ENCODE data around the gene PRRX2. TPM values are rescaled to one million over a fixed set of nuclear protein-coding genes. Genes with fewer than 3 reads are reported as not detected.
A peak's percentile ranks its signal among the peaks of the same experiment; 100 is the strongest.

The PRRX2 gene
- total and polyA plus RNA-seq, 9 of the 15 experiments (the other 6 are each of a cell fraction or from before 2014, with no cell fraction given): 0.21 TPM; not detected in 8

GRCh38 chr9:129720865-129721545 is 55.6 kb downstream of the PRRX2 start:
- FAIRE-seq (peak; percentile 82), DNase-seq (ENCODE audit: extremely low read depth in 1 of 4, low spot score in 3 of 4) (peak; percentile 77 to 81 (median 77)), ATAC-seq (peak; percentile 93)
- H2AFZ ChIP-seq (ENCODE audit: low read depth, low read length): peak overlapping the region; percentile 40
- ChIA-PET CTCF (ENCODE audit: low intra/inter-chr PET ratio) (interaction anchor here (0.6 to 1.2 kb wide), 3 partner anchors 59 to 82 kb away, joined by 3 to 7 read pairs (median 3); partner anchors contain the start of gene TOR1B), POLR2A (interaction anchor here (0.6 to 1.1 kb wide), 5 partner anchors 22 to 1514 kb away, joined by 3 to 5 read pairs (median 4); no protein-coding TSS in a partner anchor)
- in situ Hi-C loops (cut with MboI): no loop called here
- no peak overlapping the region for H3K27ac ChIP-seq (ENCODE audit: extremely low read depth, low read depth, low read length)
- H3K9ac ChIP-seq (ENCODE audit: insufficient read depth in 1 of 2, low read depth in 2 of 2, low read length in 2 of 2): peak overlapping the region in 1 of 2 experiments; percentile 74; a peak in 2 of 4 replicates
- no peaks in the 10 kb centered on the region for H3K9me3 ChIP-seq (replicated peaks; ENCODE audit: control insufficient read depth, insufficient read depth, low read depth, low read length)
- no peaks in the 10 kb centered on the region for H3K36me3 ChIP-seq (ENCODE audit: control insufficient read depth, insufficient read depth, low read length)
- intact Hi-C loops (cut with micrococcal nuclease): no loop called here
- WGBS (ENCODE audit: insufficient coverage, low coverage, missing lambda C conversion rate): 7% methylated on average over 25 of the region's 25 CpGs
- peaks cover 4 to 43% of the 10 kb centered on the region in 2 experiments; a peak in 4 of 5 replicates for H3K4me1 ChIP-seq (replicated peaks in 1 of 2; ENCODE audit: control insufficient read depth in 2 of 2, insufficient read depth in 2 of 2, low read length in 2 of 2)
- H3K4me2 ChIP-seq (ENCODE audit: insufficient read depth, low read length): no peak overlapping the region
- peaks cover 0 to 35% of the 10 kb centered on the region in 2 experiments; a peak in 3 of 5 replicates for H3K27me3 ChIP-seq (ENCODE audit: control insufficient read depth in 2 of 2, insufficient read depth in 2 of 2, low read length in 2 of 2)
- H3K79me2 ChIP-seq (ENCODE audit: control insufficient read depth, insufficient read depth, low read length): no peaks in the 10 kb centered on the region
- H4K20me1 ChIP-seq (replicated peaks; ENCODE audit: control insufficient read depth, insufficient read depth, low read length): peaks cover 7% of the 10 kb centered on the region; the same call in 1 of the 2 replicates
- H3K4me3 ChIP-seq: no peak overlapping the region
- no peaks in the 10 kb centered on the region for H3K9me1 ChIP-seq (ENCODE audit: control insufficient read depth, insufficient read depth, low read length)
- no TSS peak for BruUV-seq (replicated peaks)
- no peak for TF ChIP-seq HINFP (tag; conservative IDR thresholded peaks at IDR 0.05; ENCODE audit: low read depth)
- TF ChIP-seq ARID3A (IDR thresholded peaks at IDR 0.05; ENCODE audit: borderline replicate concordance, low read depth, low read length): no peak
- TF ChIP-seq ZBTB1 (CRISPR knock-in tag; IDR thresholded peaks at IDR 0.05; ENCODE audit: borderline replicate concordance, low read depth): 0 out of 2 replicates have a peak, but pooled peaks have one; percentile 40
- TF ChIP-seq TEAD1 (CRISPR knock-in tag; IDR thresholded peaks at IDR 0.05): no peak
- no peak for TF ChIP-seq POLR2H (tag; IDR thresholded peaks at IDR 0.05; ENCODE audit: low read depth)
- TF ChIP-seq SIRT6 (IDR thresholded peaks at IDR 0.05; ENCODE audit: low read depth, low read length): no peak
- no peak for TF ChIP-seq PHB2 (IDR thresholded peaks at IDR 0.05; ENCODE audit: low read depth)
- peak; percentile 78 for TF ChIP-seq REST (IDR thresholded peaks at IDR 0.05; ENCODE audit: borderline replicate concordance)
- no peak for TF ChIP-seq REST (CRISPR knock-in tag; IDR thresholded peaks at IDR 0.05; ENCODE audit: low read depth)

Data from K562 (cell line).